HL-60 (cell line): ENCODE data around the gene SMAD7.
A peak's percentile ranks its signal among the peaks of the same experiment; 100 is the strongest.

Experiments
- DNase-seq, 2 experiments: peaks; one replicate each; pipeline ENCODE4 v3.0.0-alpha.2; 2010 to 2020; ENCODE audit warnings: low read depth in 1 of 2, low spot score in 1 of 2
- H3K27ac ChIP-seq: fragments of 250-450 bp; sonication (Bioruptor Pico); replicated peaks from 2 replicates; pipeline ENCODE4 v1.5.1; 2020; ENCODE audit warnings: mild to moderate bottlenecking, moderate library complexity
- H3K27me3 ChIP-seq: fragments of 250-450 bp; sonication (Bioruptor Pico); 2 replicates; pipeline ENCODE4 v1.5.1; 2021; ENCODE audit warnings: mild to moderate bottlenecking, moderate library complexity; ENCODE audit not compliant: insufficient read depth, poor library complexity, severe bottlenecking
- H3K4me3 ChIP-seq: replicated peaks from 2 replicates; pipeline ENCODE4 v1.5.1; 2011; ENCODE audit warnings: mild to moderate bottlenecking, control low read depth, low read length; ENCODE audit not compliant: insufficient read depth
- GABPA ChIP-seq: IDR thresholded peaks from 2 replicates; pipeline ENCODE4 v1.6.1; 2012; ENCODE audit warnings: low read depth
- POLR2AphosphoS5 ChIP-seq: IDR thresholded peaks from 2 replicates; pipeline ENCODE4 v1.6.1; 2012; ENCODE audit warnings: low read depth
- SPI1 ChIP-seq: IDR thresholded peaks from 2 replicates; pipeline ENCODE4 v1.6.1; 2012; ENCODE audit warnings: low read depth, mild to moderate bottlenecking, borderline replicate concordance
- TF ChIP-seq, protein P1 (sequence below): IDR thresholded peaks from 2 replicates; pipeline ENCODE4 v1.6.1; 2012; ENCODE audit warnings: low read depth; ENCODE audit not compliant: insufficient replicate concordance
- TF ChIP-seq, protein P2 (sequence below): IDR thresholded peaks from one replicate; pipeline ENCODE4 v1.5.1; 2011; ENCODE audit warnings: low read length, control low read depth, inconsistent platforms; ENCODE audit not compliant: insufficient read depth

The SMAD7 gene

GRCh38 chr18:48884306-48884705 lies 66.5 kb downstream of the SMAD7 start:
- TF ChIP-seq, protein P1, sequence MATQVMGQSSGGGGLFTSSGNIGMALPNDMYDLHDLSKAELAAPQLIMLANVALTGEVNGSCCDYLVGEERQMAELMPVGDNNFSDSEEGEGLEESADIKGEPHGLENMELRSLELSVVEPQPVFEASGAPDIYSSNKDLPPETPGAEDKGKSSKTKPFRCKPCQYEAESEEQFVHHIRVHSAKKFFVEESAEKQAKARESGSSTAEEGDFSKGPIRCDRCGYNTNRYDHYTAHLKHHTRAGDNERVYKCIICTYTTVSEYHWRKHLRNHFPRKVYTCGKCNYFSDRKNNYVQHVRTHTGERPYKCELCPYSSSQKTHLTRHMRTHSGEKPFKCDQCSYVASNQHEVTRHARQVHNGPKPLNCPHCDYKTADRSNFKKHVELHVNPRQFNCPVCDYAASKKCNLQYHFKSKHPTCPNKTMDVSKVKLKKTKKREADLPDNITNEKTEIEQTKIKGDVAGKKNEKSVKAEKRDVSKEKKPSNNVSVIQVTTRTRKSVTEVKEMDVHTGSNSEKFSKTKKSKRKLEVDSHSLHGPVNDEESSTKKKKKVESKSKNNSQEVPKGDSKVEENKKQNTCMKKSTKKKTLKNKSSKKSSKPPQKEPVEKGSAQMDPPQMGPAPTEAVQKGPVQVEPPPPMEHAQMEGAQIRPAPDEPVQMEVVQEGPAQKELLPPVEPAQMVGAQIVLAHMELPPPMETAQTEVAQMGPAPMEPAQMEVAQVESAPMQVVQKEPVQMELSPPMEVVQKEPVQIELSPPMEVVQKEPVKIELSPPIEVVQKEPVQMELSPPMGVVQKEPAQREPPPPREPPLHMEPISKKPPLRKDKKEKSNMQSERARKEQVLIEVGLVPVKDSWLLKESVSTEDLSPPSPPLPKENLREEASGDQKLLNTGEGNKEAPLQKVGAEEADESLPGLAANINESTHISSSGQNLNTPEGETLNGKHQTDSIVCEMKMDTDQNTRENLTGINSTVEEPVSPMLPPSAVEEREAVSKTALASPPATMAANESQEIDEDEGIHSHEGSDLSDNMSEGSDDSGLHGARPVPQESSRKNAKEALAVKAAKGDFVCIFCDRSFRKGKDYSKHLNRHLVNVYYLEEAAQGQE: no peak
- TF ChIP-seq GABPA: no peak
- TF ChIP-seq, protein P2, sequence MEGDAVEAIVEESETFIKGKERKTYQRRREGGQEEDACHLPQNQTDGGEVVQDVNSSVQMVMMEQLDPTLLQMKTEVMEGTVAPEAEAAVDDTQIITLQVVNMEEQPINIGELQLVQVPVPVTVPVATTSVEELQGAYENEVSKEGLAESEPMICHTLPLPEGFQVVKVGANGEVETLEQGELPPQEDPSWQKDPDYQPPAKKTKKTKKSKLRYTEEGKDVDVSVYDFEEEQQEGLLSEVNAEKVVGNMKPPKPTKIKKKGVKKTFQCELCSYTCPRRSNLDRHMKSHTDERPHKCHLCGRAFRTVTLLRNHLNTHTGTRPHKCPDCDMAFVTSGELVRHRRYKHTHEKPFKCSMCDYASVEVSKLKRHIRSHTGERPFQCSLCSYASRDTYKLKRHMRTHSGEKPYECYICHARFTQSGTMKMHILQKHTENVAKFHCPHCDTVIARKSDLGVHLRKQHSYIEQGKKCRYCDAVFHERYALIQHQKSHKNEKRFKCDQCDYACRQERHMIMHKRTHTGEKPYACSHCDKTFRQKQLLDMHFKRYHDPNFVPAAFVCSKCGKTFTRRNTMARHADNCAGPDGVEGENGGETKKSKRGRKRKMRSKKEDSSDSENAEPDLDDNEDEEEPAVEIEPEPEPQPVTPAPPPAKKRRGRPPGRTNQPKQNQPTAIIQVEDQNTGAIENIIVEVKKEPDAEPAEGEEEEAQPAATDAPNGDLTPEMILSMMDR: no peak
- TF ChIP-seq POLR2AphosphoS5: no peak
- no peak for TF ChIP-seq SPI1
- Histone ChIP-seq H3K4me3 (no peak overlapping the region), H3K27ac (no peak overlapping the region), H3K27me3 (no peaks in the 10 kb centered on the region)
- DNase-seq: peak in 1 of 2 experiments; percentile 15

- DNase-seq: no peak
- no peak for TF ChIP-seq POLR2AphosphoS5
- TF ChIP-seq, protein P2: no peak
- TF ChIP-seq, protein P1: no peak
- no peak for TF ChIP-seq GABPA
- no peak for TF ChIP-seq SPI1
- H3K27me3 ChIP-seq: no peaks in the 10 kb centered on the region
- H3K27ac ChIP-seq: no peak overlapping the region
- no peak overlapping the region for H3K4me3 ChIP-seq
These were observed 68.4 kb downstream of the SMAD7 start for GRCh38 chr18:48882379-48882778.

GRCh38 chr18:48880931-48881330 lies 69.8 kb downstream of the SMAD7 start:
- Histone ChIP-seq H3K4me3 (no peak overlapping the region), H3K27me3 (no peaks in the 10 kb centered on the region), H3K27ac (no peak overlapping the region)
- TF ChIP-seq, protein P2: no peak
- TF ChIP-seq SPI1: no peak
- TF ChIP-seq, protein P1: no peak
- no peak for TF ChIP-seq GABPA
- no peak for TF ChIP-seq POLR2AphosphoS5
- DNase-seq: no peak
